Right atrium auricular region (tissue), 2 donors: Measurements from ENCODE around the gene OR8B8. TPM values are rescaled to one million over a fixed set of nuclear protein-coding genes. Genes with fewer than 3 reads are reported as not detected.
"Not testable (repeated sequence)": the region's sequence is repeated elsewhere in the genome, so short reads cannot be mapped to it uniquely, and the experiment has no call there.

Experiments
- DNase-seq: peaks from one replicate; pipeline ENCODE4 v3.0.0-alpha.2; 2019; ENCODE audit warnings: low spot score
- H3K27ac ChIP-seq, 2 donors: fragments of 200-600 bp; sonication (generic); 1 replicate in 1 of 2; 2 replicates in 1 of 2; pipeline ENCODE4 v1.5.1; 2016 to 2019
- H3K27me3 ChIP-seq, 2 donors: fragments of 200-600 bp; sonication (generic); one replicate each; pipeline versions ENCODE4 v1.5.1 to v1.6.0; 2017 to 2019
- H3K36me3 ChIP-seq: fragments of 200-600 bp; sonication (generic); one replicate; pipeline ENCODE4 v1.5.1; 2016
- H3K4me1 ChIP-seq, 2 donors: fragments of 200-600 bp; sonication (generic); one replicate each; pipeline versions ENCODE4 v1.5.1 to v1.6.0; 2017 to 2019
- H3K4me3 ChIP-seq, 2 donors: fragments of 200-600 bp; sonication (generic); 1 replicate in 1 of 2; 2 replicates in 1 of 2; pipeline ENCODE4 v1.5.1; 2017 to 2019; ENCODE audit warnings: mild to moderate bottlenecking in 1 of 2, moderate library complexity in 1 of 2
- H3K9me3 ChIP-seq, 2 donors: fragments of 200-600 bp; sonication (generic); one replicate each; pipeline ENCODE4 v1.5.1; 2019
- CTCF ChIP-seq, 2 donors: fragments of 200-600 bp; sonication (generic); IDR thresholded peaks; one replicate each; pipeline ENCODE4 v1.5.1; 2019; ENCODE audit warnings: antibody characterized with exemption in 2 of 2
- total RNA-seq, 2 donors: library from RNA; depleted of rRNA; stranded (reverse); fragments of >200 nt; gene quantifications; one replicate each; pipeline ENCODE4 v1.1.0, GENCODE V29; 2016

The OR8B8 gene
- total RNA-seq, 2 donors from 2014 or later: not detected

GRCh38 chr11:124467381-124467927 is 22.0 kb upstream of the OR8B8 start:
- H3K4me3 ChIP-seq: no peak overlapping the region
- no peaks in the 10 kb centered on the region for H3K27me3 ChIP-seq
- TF ChIP-seq CTCF (IDR thresholded peaks at IDR 0.05): no peak
- no peaks in the 10 kb centered on the region for H3K9me3 ChIP-seq
- no peak overlapping the region for H3K27ac ChIP-seq
- no peaks in the 10 kb centered on the region for H3K36me3 ChIP-seq
- DNase-seq: no peak
- H3K4me1 ChIP-seq: peaks cover 0 to 4% of the 10 kb centered on the region in 2 donors

- no peaks in the 10 kb centered on the region for H3K27me3 ChIP-seq
- H3K4me1 ChIP-seq: no peaks in the 10 kb centered on the region
- no peaks in the 10 kb centered on the region for H3K9me3 ChIP-seq
- H3K36me3 ChIP-seq: no peaks in the 10 kb centered on the region
- H3K4me3 ChIP-seq: no peak overlapping the region
- DNase-seq: no peak
- H3K27ac ChIP-seq: no peak overlapping the region
- TF ChIP-seq CTCF (IDR thresholded peaks at IDR 0.05): no peak
These were observed 19.9 kb upstream of the OR8B8 start for GRCh38 chr11:124465368-124465767.

- no peak for TF ChIP-seq CTCF (IDR thresholded peaks at IDR 0.05)
- no peaks in the 10 kb centered on the region for H3K9me3 ChIP-seq
- H3K27ac ChIP-seq: no peak overlapping the region
- no peak for DNase-seq
- H3K36me3 ChIP-seq: no peaks in the 10 kb centered on the region
- no peak overlapping the region for H3K4me3 ChIP-seq
- no peaks in the 10 kb centered on the region for H3K27me3 ChIP-seq
- H3K4me1 ChIP-seq: no peaks in the 10 kb centered on the region
These were observed 18.5 kb upstream of the OR8B8 start for GRCh38 chr11:124463990-124464389.

- Histone ChIP-seq H3K36me3 (no peaks in the 10 kb centered on the region), H3K27ac (no peak overlapping the region), H3K27me3 (no peaks in the 10 kb centered on the region), H3K4me1 (no peaks in the 10 kb centered on the region), H3K4me3 (no peak overlapping the region), H3K9me3 (no peaks in the 10 kb centered on the region)
- no peak for TF ChIP-seq CTCF (IDR thresholded peaks at IDR 0.05)
- DNase-seq: no peak
These were observed 17.8 kb upstream of the OR8B8 start for GRCh38 chr11:124463324-124463723.

- no peaks in the 10 kb centered on the region for H3K4me1 ChIP-seq
- no peaks in the 10 kb centered on the region for H3K27me3 ChIP-seq
- H3K4me3 ChIP-seq: no peak overlapping the region
- H3K36me3 ChIP-seq: no peaks in the 10 kb centered on the region
- TF ChIP-seq CTCF (IDR thresholded peaks at IDR 0.05): no peak
- no peaks in the 10 kb centered on the region for H3K9me3 ChIP-seq
- no peak overlapping the region for H3K27ac ChIP-seq
- DNase-seq: no peak
These were observed 15.0 kb upstream of the OR8B8 start for GRCh38 chr11:124460459-124460858.

GRCh38 chr11:124459379-124459778 is 13.9 kb upstream of the OR8B8 start:
- not testable (repeated sequence) for H3K27me3 ChIP-seq, H3K4me1 ChIP-seq, H3K9me3 ChIP-seq, H3K36me3 ChIP-seq, DNase-seq, H3K4me3 ChIP-seq, H3K27ac ChIP-seq
